Stomach (tissue), 9 donors: ENCODE measurements around the gene AKAP6. TPM values are rescaled to one million over a fixed set of nuclear protein-coding genes. Genes with fewer than 3 reads are reported as not detected.

Experiments
- DNase-seq, 2 donors: peaks; one replicate each; pipeline versions ENCODE4 v3.0.0 to v3.0.0-alpha.2; 2013 to 2019
- H3K27ac ChIP-seq, 5 donors: fragments of 200-600 bp in 4 of 5; sonication (generic) in 4 of 5; one replicate each; pipeline ENCODE4 v1.5.1; 2013 to 2019; ENCODE audit warnings: mild to moderate bottlenecking in 1 of 5, moderate library complexity in 1 of 5
- H3K27me3 ChIP-seq, 3 donors: fragments of 200-600 bp; sonication (generic); one replicate each; pipeline ENCODE4 v1.5.1; 2017 to 2019; ENCODE audit warnings: mixed run types in 1 of 3
- H3K36me3 ChIP-seq, 4 donors: fragments of 200-600 bp; sonication (generic); 1 replicate in 3 of 4; 2 replicates in 1 of 4; pipeline ENCODE4 v1.5.1; 2016 to 2019
- H3K4me1 ChIP-seq, 4 donors: fragments of 200-600 bp; sonication (generic); one replicate each; pipeline ENCODE4 v1.5.1; 2016 to 2019
- H3K4me3 ChIP-seq, 4 donors: fragments of 200-600 bp; sonication (generic) in 3 of 4; one replicate each; pipeline ENCODE4 v1.5.1; 2016 to 2019; ENCODE audit warnings: mild to moderate bottlenecking in 1 of 4
- H3K9me3 ChIP-seq, 4 donors: fragments of 200-600 bp; sonication (generic); one replicate each; pipeline ENCODE4 v1.5.1; 2016 to 2019
- EP300 ChIP-seq: sonication (generic); formaldehyde crosslinking; IDR thresholded peaks from one replicate; pipeline ENCODE4 v1.6.1; 2017; ENCODE audit warnings: antibody characterized with exemption
- POLR2A ChIP-seq, 4 donors: fragments of 450-650 bp; IDR thresholded peaks; one replicate each; pipeline ENCODE4 v1.6.1; 2016; ENCODE audit warnings: antibody characterized with exemption in 4 of 4, control low read depth in 2 of 4, mild to moderate bottlenecking in 1 of 4, moderate library complexity in 1 of 4
- POLR2AphosphoS5 ChIP-seq, 3 donors: sonication (generic); formaldehyde crosslinking; IDR thresholded peaks; one replicate each; pipeline ENCODE4 v1.6.1; 2016; ENCODE audit warnings: antibody characterized with exemption in 3 of 3
- WGBS, 5 donors: extraction: QIAGEN DNeasy Blood & Tissue Kit in 3 of 5; methylation state at CpG; one replicate each; pipeline versions ENCODE4 v1.1.5 to v1.1.7; 2013 to 2018; 5-methylcytosine and 5-hydroxymethylcytosine counted together
- intact Hi-C: fragments of 100-400 bp; cut with DNase I; formaldehyde crosslinking; loops from one replicate; pipeline ENCODE4 v1.15.1; 2023; ENCODE audit warnings: low total_unique reads
- polyA plus RNA-seq, 3 donors: library from polyadenylated mRNA; stranded (reverse); fragments of 200-250 nt; gene quantifications; one replicate each; pipeline ENCODE4 v1.2.3, GENCODE V29; 2013
- total RNA-seq, 5 donors: library from RNA; depleted of rRNA; stranded (reverse); fragments of >200 nt; gene quantifications; one replicate each; pipeline versions ENCODE4 v1.1.0 to v1.2.3, GENCODE V29; 2014 to 2016
- TF ChIP-seq, protein P1 (sequence below), 7 experiments: fragments of 450-650 bp in 4 of 7; fragments of 200-600 bp in 3 of 7; sonication (generic) in 3 of 7; IDR thresholded peaks; one replicate each; pipeline ENCODE4 v1.5.1; 2016 to 2019; ENCODE audit warnings: antibody characterized with exemption in 7 of 7, control low read depth in 2 of 7, mild to moderate bottlenecking in 1 of 7
- donor health status: healthy with polysubstance abuse.
- donor health status: Bipolar disorder and iron deficiency.
- donor health status: healthy.

Gene AKAP6
- total and polyA plus RNA-seq, 8 donors: 0.15 to 132 (median 3.3) TPM

DNA sequence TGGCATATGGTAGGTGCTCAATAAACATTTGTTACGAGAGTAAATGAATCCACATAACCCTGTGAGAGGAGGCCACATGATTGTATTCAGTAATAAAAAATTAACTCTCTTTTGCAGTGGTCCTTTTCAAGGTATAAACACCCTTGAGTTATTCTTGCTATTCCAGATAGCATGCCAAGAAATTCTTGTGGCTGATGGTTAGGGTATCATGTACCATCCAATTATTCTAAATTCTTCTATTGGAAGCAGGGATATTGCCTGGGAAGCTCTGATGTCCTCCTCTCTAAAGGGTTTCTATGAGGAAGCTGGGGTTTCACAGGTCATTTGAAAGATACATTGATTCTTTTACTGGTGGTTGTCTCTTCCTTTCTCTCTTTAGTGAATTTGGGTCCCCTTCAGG, 10.1 kb downstream of the AKAP6 start:
- no peaks in the 10 kb centered on the region for H3K27me3 ChIP-seq
- TF ChIP-seq, protein P1, sequence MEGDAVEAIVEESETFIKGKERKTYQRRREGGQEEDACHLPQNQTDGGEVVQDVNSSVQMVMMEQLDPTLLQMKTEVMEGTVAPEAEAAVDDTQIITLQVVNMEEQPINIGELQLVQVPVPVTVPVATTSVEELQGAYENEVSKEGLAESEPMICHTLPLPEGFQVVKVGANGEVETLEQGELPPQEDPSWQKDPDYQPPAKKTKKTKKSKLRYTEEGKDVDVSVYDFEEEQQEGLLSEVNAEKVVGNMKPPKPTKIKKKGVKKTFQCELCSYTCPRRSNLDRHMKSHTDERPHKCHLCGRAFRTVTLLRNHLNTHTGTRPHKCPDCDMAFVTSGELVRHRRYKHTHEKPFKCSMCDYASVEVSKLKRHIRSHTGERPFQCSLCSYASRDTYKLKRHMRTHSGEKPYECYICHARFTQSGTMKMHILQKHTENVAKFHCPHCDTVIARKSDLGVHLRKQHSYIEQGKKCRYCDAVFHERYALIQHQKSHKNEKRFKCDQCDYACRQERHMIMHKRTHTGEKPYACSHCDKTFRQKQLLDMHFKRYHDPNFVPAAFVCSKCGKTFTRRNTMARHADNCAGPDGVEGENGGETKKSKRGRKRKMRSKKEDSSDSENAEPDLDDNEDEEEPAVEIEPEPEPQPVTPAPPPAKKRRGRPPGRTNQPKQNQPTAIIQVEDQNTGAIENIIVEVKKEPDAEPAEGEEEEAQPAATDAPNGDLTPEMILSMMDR (IDR thresholded peaks at IDR 0.05): no peak
- TF ChIP-seq EP300: no peak
- TF ChIP-seq POLR2AphosphoS5 (IDR thresholded peaks at IDR 0.05): no peak
- no peak for TF ChIP-seq POLR2A (IDR thresholded peaks at IDR 0.05)
- no peaks in the 10 kb centered on the region for H3K36me3 ChIP-seq
- no peak for DNase-seq
- H3K27ac ChIP-seq: no peak overlapping the region
- H3K4me1 ChIP-seq: no peaks in the 10 kb centered on the region
- no peak overlapping the region for H3K4me3 ChIP-seq
- no peaks in the 10 kb centered on the region for H3K9me3 ChIP-seq
- 71 to 81% (median 78%) methylated on average over 1 of the region's 1 CpG for WGBS, 5 donors
- intact Hi-C loops: no loop called here

DNA sequence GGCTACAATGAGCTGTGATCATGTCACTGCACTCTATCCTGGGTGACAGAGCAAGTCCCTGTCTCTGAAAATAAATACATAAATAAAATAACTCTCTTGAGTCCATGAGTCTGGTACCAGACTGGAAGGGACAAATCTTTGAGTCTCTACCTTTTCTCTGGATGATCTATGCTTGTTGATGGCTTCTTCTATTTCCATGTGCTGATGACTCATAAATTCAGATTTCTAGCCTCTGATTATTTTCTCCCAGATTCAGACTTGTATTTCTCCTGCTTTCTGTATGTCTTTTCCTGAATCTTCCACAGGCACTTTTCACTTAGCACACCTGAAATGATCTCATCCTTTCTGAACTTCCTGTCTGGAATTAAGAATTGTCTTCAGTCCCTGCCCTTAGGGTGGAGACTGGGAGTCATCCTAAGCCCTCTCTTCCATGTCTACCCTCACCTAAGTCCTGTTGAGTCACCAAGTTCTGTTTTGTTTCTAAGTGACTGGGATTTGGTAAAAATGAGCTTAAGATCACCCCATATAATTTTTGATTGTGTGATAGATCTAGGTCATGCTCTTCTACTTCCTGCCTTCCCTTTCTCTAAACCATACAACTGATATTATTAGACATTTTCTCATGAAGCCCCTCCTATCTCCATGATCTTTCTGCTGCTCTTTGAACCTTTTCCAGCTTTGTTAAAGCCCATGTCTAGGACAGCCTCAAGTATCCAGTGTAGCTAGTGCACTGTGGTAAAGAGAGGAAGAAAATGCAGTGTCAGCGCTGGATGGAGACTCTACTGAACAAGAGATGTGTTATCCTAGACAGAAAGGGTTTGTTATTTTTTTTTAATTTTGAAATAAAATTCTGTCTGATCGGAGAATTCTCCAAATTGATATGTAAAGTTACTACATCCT, 13.1 kb downstream of the AKAP6 start:
- Histone ChIP-seq H3K4me1 (no peaks in the 10 kb centered on the region), H3K27me3 (no peaks in the 10 kb centered on the region), H3K36me3 (no peaks in the 10 kb centered on the region), H3K27ac (no peak overlapping the region), H3K9me3 (no peaks in the 10 kb centered on the region), H3K4me3 (no peak overlapping the region)
- no peak for DNase-seq
- intact Hi-C loops: no loop called here
- TF ChIP-seq EP300: no peak
- no peak for TF ChIP-seq POLR2A (IDR thresholded peaks at IDR 0.05)
- no peak for TF ChIP-seq POLR2AphosphoS5 (IDR thresholded peaks at IDR 0.05)
- TF ChIP-seq, protein P1 (IDR thresholded peaks at IDR 0.05): no peak
- 88 to 97% (median 93%) methylated on average over 2 of the region's 2 CpGs for WGBS, 5 donors

DNA sequence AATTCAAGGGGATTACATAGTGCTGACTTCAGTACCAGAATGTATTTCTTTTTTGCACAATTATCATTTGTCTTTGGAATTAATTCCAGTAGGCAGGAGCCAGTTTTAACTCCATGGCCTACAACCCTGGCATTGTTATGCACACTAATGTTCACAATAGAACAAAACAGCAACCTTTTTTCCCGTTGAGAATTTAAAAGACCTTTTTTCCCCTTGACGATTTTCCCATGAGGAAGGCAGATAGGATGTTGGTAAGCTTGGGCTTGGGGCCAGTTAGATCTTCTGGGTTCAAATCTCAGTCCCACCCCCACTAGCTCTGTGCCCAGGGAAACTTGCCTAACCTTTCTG, 13.7 kb downstream of the AKAP6 start:
- Histone ChIP-seq H3K27me3 (no peaks in the 10 kb centered on the region), H3K36me3 (no peaks in the 10 kb centered on the region), H3K27ac (no peak overlapping the region), H3K4me1 (no peaks in the 10 kb centered on the region), H3K4me3 (no peak overlapping the region), H3K9me3 (no peaks in the 10 kb centered on the region)
- TF ChIP-seq EP300: no peak
- no peak for TF ChIP-seq POLR2A (IDR thresholded peaks at IDR 0.05)
- TF ChIP-seq, protein P1 (IDR thresholded peaks at IDR 0.05): no peak
- no peak for TF ChIP-seq POLR2AphosphoS5 (IDR thresholded peaks at IDR 0.05)
- intact Hi-C loops: no loop called here
- DNase-seq: no peak
- WGBS, 5 donors: 35 to 51% (median 48%) methylated on average over 2 of the region's 2 CpGs

DNA sequence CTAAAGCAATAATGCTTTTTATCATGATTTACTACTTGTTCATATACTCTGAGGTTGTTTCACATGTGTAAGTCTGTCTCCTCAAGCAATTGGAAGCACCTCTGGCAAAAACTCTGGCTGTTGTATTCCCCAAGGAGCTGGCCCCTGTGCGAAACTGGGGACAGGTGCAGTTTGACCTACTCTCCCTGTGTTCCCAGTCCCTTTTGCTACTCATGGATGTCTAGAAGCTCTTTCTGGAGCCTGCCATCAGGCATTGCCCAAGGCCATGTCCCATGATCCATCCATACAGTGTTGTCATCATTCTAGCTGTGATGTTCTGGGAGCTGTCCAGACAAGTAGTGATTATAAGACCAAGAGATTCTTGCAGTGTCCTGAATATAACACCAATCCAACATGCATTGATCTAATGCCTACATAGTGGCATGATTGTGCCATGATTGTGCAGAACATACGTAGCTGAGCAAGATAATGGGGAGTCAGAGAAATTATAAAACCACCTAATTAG, 14.9 kb downstream of the AKAP6 start:
- H3K36me3 ChIP-seq: no peaks in the 10 kb centered on the region
- no peaks in the 10 kb centered on the region for H3K4me1 ChIP-seq
- no peak overlapping the region for H3K4me3 ChIP-seq
- no peak overlapping the region for H3K27ac ChIP-seq
- WGBS, 5 donors: 79 to 100% (median 91%) methylated on average over 2 of the region's 2 CpGs
- no peak for DNase-seq
- TF ChIP-seq, protein P1 (IDR thresholded peaks at IDR 0.05): no peak
- TF ChIP-seq POLR2A (IDR thresholded peaks at IDR 0.05): no peak
- no peak for TF ChIP-seq EP300
- no peak for TF ChIP-seq POLR2AphosphoS5 (IDR thresholded peaks at IDR 0.05)
- no peaks in the 10 kb centered on the region for H3K27me3 ChIP-seq
- intact Hi-C loops: no loop called here
- no peaks in the 10 kb centered on the region for H3K9me3 ChIP-seq
